Prostate gland (tissue), 2 donors: Measurements from ENCODE around the gene RPL28.

Source experiments
- POLR2A ChIP-seq: fragments of 450-650 bp; IDR thresholded peaks from one replicate; pipeline ENCODE4 v1.6.1; 2016; ENCODE audit warnings: antibody characterized with exemption, mild to moderate bottlenecking
- POLR2AphosphoS5 ChIP-seq: sonication (generic); formaldehyde crosslinking; IDR thresholded peaks from one replicate; pipeline ENCODE4 v1.6.1; 2017; ENCODE audit warnings: antibody characterized with exemption
- TF ChIP-seq, protein P1 (sequence below), 4 experiments: fragments of 200-600 bp in 2 of 4; fragments of 450-650 bp in 2 of 4; sonication (generic) in 2 of 4; IDR thresholded peaks; 1 replicate in 3 of 4; 2 replicates in 1 of 4; pipeline ENCODE4 v1.5.1; 2016 to 2019; ENCODE audit warnings: antibody characterized with exemption in 4 of 4, mild to moderate bottlenecking in 2 of 4, moderate library complexity in 2 of 4

DNA sequence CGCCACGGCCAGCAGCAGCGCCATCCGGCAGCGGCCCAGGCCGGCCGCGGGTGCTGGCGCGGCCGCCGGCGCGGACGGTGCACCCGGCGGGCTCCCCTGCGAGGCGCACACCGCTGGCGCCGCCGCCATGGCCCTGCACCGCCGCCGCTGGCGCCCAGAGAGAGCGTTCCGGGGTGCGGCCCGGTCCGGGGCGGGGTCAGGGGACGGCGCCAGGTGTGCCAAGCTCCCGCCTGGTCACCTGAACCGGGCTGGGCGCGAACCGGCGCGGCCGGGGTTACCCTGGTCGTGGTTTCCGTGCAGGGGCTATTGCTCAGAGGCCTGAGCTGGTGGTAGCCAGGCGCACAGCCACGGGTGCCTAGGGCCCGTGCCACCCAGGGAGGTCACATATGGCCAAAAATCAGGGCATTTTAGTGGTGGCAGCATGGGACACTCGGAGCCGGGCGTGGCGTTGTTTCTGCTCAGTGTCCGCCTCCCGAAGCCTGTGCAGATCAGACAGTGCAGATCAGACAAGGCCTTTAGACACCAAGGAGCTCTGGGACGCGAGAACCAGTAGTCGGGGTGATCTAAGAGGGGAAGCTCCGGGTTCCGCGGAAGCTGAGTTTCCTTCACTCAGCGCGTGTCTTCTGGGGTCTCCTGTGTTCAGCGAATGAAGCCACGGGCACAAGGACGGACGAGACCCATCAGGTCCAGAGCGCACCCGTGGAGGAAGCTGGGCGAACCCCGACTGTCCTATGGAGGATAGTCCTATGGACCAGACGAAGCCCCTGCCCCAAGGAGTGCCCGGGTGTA, 1.4 kb upstream of the RPL28 start, which contains the start of gene TMEM238:
- no peak for TF ChIP-seq POLR2AphosphoS5
- TF ChIP-seq, protein P1, sequence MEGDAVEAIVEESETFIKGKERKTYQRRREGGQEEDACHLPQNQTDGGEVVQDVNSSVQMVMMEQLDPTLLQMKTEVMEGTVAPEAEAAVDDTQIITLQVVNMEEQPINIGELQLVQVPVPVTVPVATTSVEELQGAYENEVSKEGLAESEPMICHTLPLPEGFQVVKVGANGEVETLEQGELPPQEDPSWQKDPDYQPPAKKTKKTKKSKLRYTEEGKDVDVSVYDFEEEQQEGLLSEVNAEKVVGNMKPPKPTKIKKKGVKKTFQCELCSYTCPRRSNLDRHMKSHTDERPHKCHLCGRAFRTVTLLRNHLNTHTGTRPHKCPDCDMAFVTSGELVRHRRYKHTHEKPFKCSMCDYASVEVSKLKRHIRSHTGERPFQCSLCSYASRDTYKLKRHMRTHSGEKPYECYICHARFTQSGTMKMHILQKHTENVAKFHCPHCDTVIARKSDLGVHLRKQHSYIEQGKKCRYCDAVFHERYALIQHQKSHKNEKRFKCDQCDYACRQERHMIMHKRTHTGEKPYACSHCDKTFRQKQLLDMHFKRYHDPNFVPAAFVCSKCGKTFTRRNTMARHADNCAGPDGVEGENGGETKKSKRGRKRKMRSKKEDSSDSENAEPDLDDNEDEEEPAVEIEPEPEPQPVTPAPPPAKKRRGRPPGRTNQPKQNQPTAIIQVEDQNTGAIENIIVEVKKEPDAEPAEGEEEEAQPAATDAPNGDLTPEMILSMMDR (IDR thresholded peaks at IDR 0.05), result no peak
- TF ChIP-seq POLR2A, result peak; percentile 50
